ENCODE results near the gene PLXNA4. TPM values are rescaled to one million over a fixed set of nuclear protein-coding genes. Genes with fewer than 3 reads are reported as not detected.

Gene PLXNA4
- total and polyA plus RNA-seq, 8 donors: 0.15 to 12.8 (median 1.6) TPM

DNA sequence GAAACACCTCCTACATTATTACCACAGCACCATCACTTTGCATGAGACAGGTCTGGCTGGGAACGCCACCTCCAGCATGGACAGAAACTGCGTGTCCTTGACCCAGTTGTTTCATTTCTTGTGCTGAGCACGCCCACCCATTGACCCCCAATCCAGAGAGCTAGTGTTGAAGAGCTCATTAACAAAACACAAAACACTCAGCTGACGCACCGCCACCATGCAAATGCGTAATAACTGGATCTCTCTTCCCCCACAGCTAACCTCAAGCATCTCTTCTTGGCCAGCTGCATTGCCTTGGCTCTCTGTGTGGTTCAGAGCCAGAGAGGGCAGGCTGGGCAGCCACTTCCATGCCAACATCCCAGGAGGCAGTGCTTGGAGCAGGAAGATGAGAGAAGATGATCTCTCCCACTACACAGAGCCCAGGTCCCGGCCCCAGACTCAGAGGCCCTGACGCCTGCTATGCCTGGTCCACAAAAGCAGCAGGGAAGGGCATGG, 173.5 kb downstream of the PLXNA4 start:
- Histone ChIP-seq H3K4me1 (peaks cover 0 to 10% (median 4%) of the 10 kb centered on the region in 4 donors), H3K27ac (peak overlapping the region in 4 of 5 donors; percentile 38 to 72 (median 58)), H3K9me3 (no peaks in the 10 kb centered on the region), H3K4me3 (no peak overlapping the region), H3K36me3 (no peaks in the 10 kb centered on the region), H3K27me3 (no peaks in the 10 kb centered on the region)
- intact Hi-C loops (cut with DNase I; ENCODE audit: low total_unique reads): no loop called here
- peak in 2 of 3 donors; percentile 6 to 73 for TF ChIP-seq POLR2AphosphoS5 (IDR thresholded peaks at IDR 0.05)
- TF ChIP-seq, protein P1, sequence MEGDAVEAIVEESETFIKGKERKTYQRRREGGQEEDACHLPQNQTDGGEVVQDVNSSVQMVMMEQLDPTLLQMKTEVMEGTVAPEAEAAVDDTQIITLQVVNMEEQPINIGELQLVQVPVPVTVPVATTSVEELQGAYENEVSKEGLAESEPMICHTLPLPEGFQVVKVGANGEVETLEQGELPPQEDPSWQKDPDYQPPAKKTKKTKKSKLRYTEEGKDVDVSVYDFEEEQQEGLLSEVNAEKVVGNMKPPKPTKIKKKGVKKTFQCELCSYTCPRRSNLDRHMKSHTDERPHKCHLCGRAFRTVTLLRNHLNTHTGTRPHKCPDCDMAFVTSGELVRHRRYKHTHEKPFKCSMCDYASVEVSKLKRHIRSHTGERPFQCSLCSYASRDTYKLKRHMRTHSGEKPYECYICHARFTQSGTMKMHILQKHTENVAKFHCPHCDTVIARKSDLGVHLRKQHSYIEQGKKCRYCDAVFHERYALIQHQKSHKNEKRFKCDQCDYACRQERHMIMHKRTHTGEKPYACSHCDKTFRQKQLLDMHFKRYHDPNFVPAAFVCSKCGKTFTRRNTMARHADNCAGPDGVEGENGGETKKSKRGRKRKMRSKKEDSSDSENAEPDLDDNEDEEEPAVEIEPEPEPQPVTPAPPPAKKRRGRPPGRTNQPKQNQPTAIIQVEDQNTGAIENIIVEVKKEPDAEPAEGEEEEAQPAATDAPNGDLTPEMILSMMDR (IDR thresholded peaks at IDR 0.05): no peak
- TF ChIP-seq EP300 (IDR thresholded peaks at IDR 0.05): peak; percentile 96
- no peak for TF ChIP-seq POLR2A (IDR thresholded peaks at IDR 0.05)
- peak in 1 of 2 donors; percentile 48 for DNase-seq
- WGBS, 5 donors: 71 to 91% (median 75%) methylated on average over 7 to 8 of the region's 8 CpGs

DNA sequence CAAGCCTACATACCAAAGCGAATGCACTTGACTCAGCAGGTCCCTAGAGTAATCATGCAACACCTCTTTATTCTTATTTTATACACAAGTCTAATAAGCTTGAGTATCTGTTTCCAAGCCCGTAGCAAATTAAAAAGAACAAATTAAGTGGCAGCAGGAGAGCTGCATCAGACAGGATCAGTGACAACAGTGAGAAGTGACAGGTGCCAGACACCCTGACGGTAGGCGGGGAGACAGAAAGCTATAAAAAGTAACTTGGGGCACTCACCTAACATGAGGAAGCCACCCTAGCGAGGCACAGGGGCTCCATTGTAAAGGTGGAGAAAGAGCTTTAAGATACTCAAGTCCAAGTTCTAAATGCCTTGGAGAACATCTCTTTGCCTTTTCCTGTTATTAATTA, 174.2 kb downstream of the PLXNA4 start:
- no peak for DNase-seq
- TF ChIP-seq EP300 (IDR thresholded peaks at IDR 0.05) (no peak), POLR2AphosphoS5 (IDR thresholded peaks at IDR 0.05) (no peak), POLR2A (IDR thresholded peaks at IDR 0.05) (no peak)
- TF ChIP-seq, protein P1 (IDR thresholded peaks at IDR 0.05): no peak
- Histone ChIP-seq H3K4me3 (no peak overlapping the region), H3K36me3 (no peaks in the 10 kb centered on the region), H3K27me3 (no peaks in the 10 kb centered on the region), H3K9me3 (no peaks in the 10 kb centered on the region), H3K4me1 (peaks cover 0 to 10% (median 4%) of the 10 kb centered on the region in 4 donors), H3K27ac (peak overlapping the region in 3 of 5 donors; percentile 51 to 72 (median 66))
- intact Hi-C loops (cut with DNase I; ENCODE audit: low total_unique reads): no loop called here
- 87 to 97% (median 94%) methylated on average over 5 of the region's 5 CpGs for WGBS, 5 donors

DNA sequence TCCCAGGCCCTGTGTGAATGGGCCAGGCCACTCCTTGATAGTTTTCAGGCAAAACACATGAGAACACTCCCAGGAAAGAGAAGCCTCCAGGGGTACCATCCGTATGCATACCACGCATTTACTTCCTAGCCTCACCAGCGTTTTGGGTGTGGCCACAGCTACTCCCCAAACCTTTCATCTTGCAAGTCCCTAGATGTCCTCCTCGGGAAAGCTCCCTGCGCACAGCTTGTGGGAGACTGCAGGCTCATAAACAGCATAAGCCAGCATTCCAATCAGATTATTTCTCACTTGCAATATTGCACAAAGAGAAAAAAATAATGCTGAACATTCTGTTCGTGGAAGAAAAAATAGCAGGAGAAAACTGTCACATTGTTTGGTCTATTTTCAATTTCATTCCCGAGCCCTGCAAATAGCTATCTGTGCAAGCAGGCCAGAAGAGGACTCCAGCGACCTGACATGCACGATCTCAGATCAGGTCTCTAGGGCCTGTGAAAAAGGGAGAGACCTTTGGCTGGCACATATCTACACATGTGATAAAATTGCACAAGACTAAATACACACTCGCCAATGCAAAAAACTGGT, 175.6 kb downstream of the PLXNA4 start:
- intact Hi-C loops (cut with DNase I; ENCODE audit: low total_unique reads): no loop called here
- peak in 1 of 3 donors; percentile 75 for TF ChIP-seq POLR2AphosphoS5 (IDR thresholded peaks at IDR 0.05)
- TF ChIP-seq POLR2A (IDR thresholded peaks at IDR 0.05): no peak
- TF ChIP-seq, protein P1 (IDR thresholded peaks at IDR 0.05): no peak
- TF ChIP-seq EP300 (IDR thresholded peaks at IDR 0.05): peak; percentile 67
- Histone ChIP-seq H3K9me3 (no peaks in the 10 kb centered on the region), H3K27ac (peak overlapping the region in 4 of 5 donors; percentile 28 to 71 (median 58)), H3K36me3 (no peaks in the 10 kb centered on the region), H3K4me3 (no peak overlapping the region), H3K4me1 (peaks cover 0 to 10% (median 7%) of the 10 kb centered on the region in 4 donors), H3K27me3 (no peaks in the 10 kb centered on the region)
- no peak for DNase-seq
- 50 to 54% (median 54%) methylated on average over 10 of the region's 10 CpGs for WGBS, 5 donors

DNA sequence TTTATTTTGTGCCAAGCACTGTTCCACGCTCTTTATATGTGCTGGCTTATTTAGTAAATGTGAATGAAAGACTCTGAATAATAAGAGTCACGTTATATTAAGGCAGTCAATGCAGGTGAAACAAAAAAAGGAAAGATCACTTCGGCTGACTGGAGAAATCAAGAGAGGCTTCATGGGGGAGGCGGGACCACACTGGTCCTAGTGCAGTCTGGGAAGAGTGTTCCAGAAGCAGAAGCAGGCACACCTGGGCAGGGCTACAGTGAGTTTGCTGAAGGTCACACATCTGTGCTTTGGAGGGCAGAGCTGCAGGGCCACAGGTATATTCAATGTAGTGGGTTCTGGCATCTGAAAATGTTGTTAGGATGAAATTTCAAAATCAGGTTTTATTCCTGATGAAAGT, 176.9 kb downstream of the PLXNA4 start:
- 88 to 92% (median 91%) methylated on average over 4 of the region's 4 CpGs for WGBS, 5 donors
- intact Hi-C loops (cut with DNase I; ENCODE audit: low total_unique reads): no loop called here
- DNase-seq: no peak
- peak overlapping the region in 2 of 5 donors; percentile 51 to 71 for H3K27ac ChIP-seq
- no peak overlapping the region for H3K4me3 ChIP-seq
- H3K27me3 ChIP-seq: no peaks in the 10 kb centered on the region
- H3K9me3 ChIP-seq: no peaks in the 10 kb centered on the region
- no peaks in the 10 kb centered on the region for H3K36me3 ChIP-seq
- peaks cover 0 to 16% (median 9%) of the 10 kb centered on the region in 4 donors for H3K4me1 ChIP-seq
- TF ChIP-seq POLR2AphosphoS5 (IDR thresholded peaks at IDR 0.05): no peak
- TF ChIP-seq, protein P1 (IDR thresholded peaks at IDR 0.05): no peak

All from stomach (tissue), 9 donors.